GM18868 (cell line): ENCODE measurements around the gene CAMKK1.

ENCODE experiments used
- ATAC-seq: cut with Tn5 transposase; IDR thresholded peaks from one replicate; pipeline ENCODE4 v1.9.1; 2021; ENCODE audit warnings: mild to moderate bottlenecking, moderate library complexity; ENCODE audit not compliant: unreplicated experiment

Gene CAMKK1

GRCh38 chr17:3918372-3919122 lies 25.7 kb upstream of the CAMKK1 start:
- ATAC-seq = no peak

GRCh38 chr17:3917391-3917931 lies 24.6 kb upstream of the CAMKK1 start:
- ATAC-seq = no peak

- ATAC-seq = no peak
Measured at GRCh38 chr17:3916825-3917224, 24.0 kb upstream of the CAMKK1 start.

GRCh38 chr17:3915995-3916696 lies 23.3 kb upstream of the CAMKK1 start, which contains the start of gene P2RX1:
Gene P2RX1 (minus strand): TSS chr17:3916465. CDS start chr17:3916225, 240 bp downstream.
- no peak for ATAC-seq

- ATAC-seq = no peak
Measured at GRCh38 chr17:3915581-3915994, 22.7 kb upstream of the CAMKK1 start.

- peak; percentile 43 for ATAC-seq
Measured at GRCh38 chr17:3914312-3914670, 21.4 kb upstream of the CAMKK1 start.

- ATAC-seq = peak; percentile 45
Measured at GRCh38 chr17:3913531-3914311, 20.9 kb upstream of the CAMKK1 start.

GRCh38 chr17:3912827-3913226 lies 20.0 kb upstream of the CAMKK1 start:
- ATAC-seq = no peak

- ATAC-seq = peak; percentile 67
Measured at GRCh38 chr17:3911271-3912053, 18.6 kb upstream of the CAMKK1 start.

GRCh38 chr17:3910420-3911270 lies 17.8 kb upstream of the CAMKK1 start:
- no peak for ATAC-seq

- no peak for ATAC-seq
Measured at GRCh38 chr17:3909257-3909656, 16.4 kb upstream of the CAMKK1 start.

- ATAC-seq = no peak
Measured at GRCh38 chr17:3907483-3908216, 14.8 kb upstream of the CAMKK1 start.

- ATAC-seq = no peak
Measured at GRCh38 chr17:3906881-3907280, 14.0 kb upstream of the CAMKK1 start.

- ATAC-seq = no peak
Measured at GRCh38 chr17:3905017-3905520, 12.2 kb upstream of the CAMKK1 start.

GRCh38 chr17:3904501-3904900 lies 11.6 kb upstream of the CAMKK1 start:
- ATAC-seq = no peak

GRCh38 chr17:3903881-3904290 lies 11.0 kb upstream of the CAMKK1 start:
- no peak for ATAC-seq

GRCh38 chr17:3903051-3903825 lies 10.4 kb upstream of the CAMKK1 start:
- no peak for ATAC-seq

GRCh38 chr17:3900646-3901045 lies 7.8 kb upstream of the CAMKK1 start:
- no peak for ATAC-seq
